NCI-H526 (cell line): ENCODE measurements around the gene MAST4.
A peak's percentile ranks its signal among the peaks of the same experiment; 100 is the strongest.

Source experiments
- DNase-seq, 2 experiments: peaks; one replicate each; lab custom pipeline; 2025; lab: John Stamatoyannopoulos, UW

Gene MAST4

GRCh38 chr5:67045816-67046740 lies 449.9 kb downstream of the MAST4 start:
- peak in 1 of 2 experiments; percentile 8 for DNase-seq

GRCh38 chr5:67047160-67047559 lies 451.0 kb downstream of the MAST4 start:
- DNase-seq = no peak

- no peak for DNase-seq
Measured at GRCh38 chr5:67047616-67048015, 451.4 kb downstream of the MAST4 start.

GRCh38 chr5:67050125-67050524 lies 453.9 kb downstream of the MAST4 start:
- no peak for DNase-seq

- DNase-seq = no peak
Measured at GRCh38 chr5:67050635-67051034, 454.4 kb downstream of the MAST4 start.

GRCh38 chr5:67051164-67051563 lies 455.0 kb downstream of the MAST4 start:
- peak in 1 of 2 experiments; percentile 6 for DNase-seq

- no peak for DNase-seq
Measured at GRCh38 chr5:67052034-67052433, 455.8 kb downstream of the MAST4 start.

GRCh38 chr5:67053229-67053628 lies 457.0 kb downstream of the MAST4 start:
- DNase-seq = no peak

GRCh38 chr5:67058998-67059743 lies 463.0 kb downstream of the MAST4 start:
- no peak for DNase-seq

- DNase-seq = no peak
Measured at GRCh38 chr5:67059744-67060490, 463.7 kb downstream of the MAST4 start.

- DNase-seq = no peak
Measured at GRCh38 chr5:67061511-67061910, 465.3 kb downstream of the MAST4 start.

GRCh38 chr5:67063055-67063454 lies 466.9 kb downstream of the MAST4 start:
- no peak for DNase-seq

GRCh38 chr5:67063791-67064190 lies 467.6 kb downstream of the MAST4 start:
- no peak for DNase-seq

GRCh38 chr5:67065237-67065636 lies 469.0 kb downstream of the MAST4 start:
- peak; percentile 57 to 64 for DNase-seq

GRCh38 chr5:67065696-67066095 lies 469.5 kb downstream of the MAST4 start:
- DNase-seq = no peak

GRCh38 chr5:67066815-67067214 lies 470.6 kb downstream of the MAST4 start:
- no peak for DNase-seq

- no peak for DNase-seq
Measured at GRCh38 chr5:67073045-67073680, 477.0 kb downstream of the MAST4 start.

GRCh38 chr5:67077296-67077695 lies 481.1 kb downstream of the MAST4 start:
- no peak for DNase-seq

GRCh38 chr5:67081261-67081660 lies 485.1 kb downstream of the MAST4 start:
- no peak for DNase-seq

- no peak for DNase-seq
Measured at GRCh38 chr5:67082941-67083340, 486.7 kb downstream of the MAST4 start.

- no peak for DNase-seq
Measured at GRCh38 chr5:67085616-67086015, 489.4 kb downstream of the MAST4 start.

- DNase-seq = no peak
Measured at GRCh38 chr5:67089200-67089725, 493.1 kb downstream of the MAST4 start.
